Stimulated activated CD4-positive, alpha-beta T cell treated with anti-CD3 and anti-CD28 coated beads, Interleukin-2, amount 100 ng/mL, for 48 hours (primary cell): ENCODE results near the gene LELP1.

ENCODE experiments used
- DNase-seq, 2 donors: peaks; one replicate each; pipeline ENCODE4 v3.0.0-alpha.2; 2020

Gene LELP1

GRCh38 chr1:153229076-153229829 is 26.0 kb downstream of the LELP1 start:
- peak; percentile 7 to 16 for DNase-seq

GRCh38 chr1:153231363-153231762 is 28.1 kb downstream of the LELP1 start:
- DNase-seq: no peak

DNA sequence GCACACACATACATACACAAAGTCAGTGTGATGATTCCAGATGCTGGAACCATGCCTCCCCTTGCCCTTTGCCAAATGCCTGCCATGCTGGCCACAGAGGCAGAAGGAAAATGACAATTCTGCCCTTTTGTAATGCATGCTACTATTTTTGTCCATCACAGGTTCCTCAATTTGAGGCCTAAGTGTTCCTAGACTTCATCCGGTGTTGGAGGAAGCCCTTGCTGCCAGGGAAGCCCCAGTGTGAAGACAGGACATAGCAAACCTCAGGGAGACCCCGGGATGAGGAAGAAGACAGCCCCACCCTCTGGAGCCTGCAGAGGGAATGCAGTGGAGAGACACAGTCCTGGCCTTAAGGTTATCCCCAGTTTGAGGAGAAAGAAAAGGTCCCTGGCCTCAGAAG is 28.6 kb downstream of the LELP1 start:
- DNase-seq: no peak

DNA sequence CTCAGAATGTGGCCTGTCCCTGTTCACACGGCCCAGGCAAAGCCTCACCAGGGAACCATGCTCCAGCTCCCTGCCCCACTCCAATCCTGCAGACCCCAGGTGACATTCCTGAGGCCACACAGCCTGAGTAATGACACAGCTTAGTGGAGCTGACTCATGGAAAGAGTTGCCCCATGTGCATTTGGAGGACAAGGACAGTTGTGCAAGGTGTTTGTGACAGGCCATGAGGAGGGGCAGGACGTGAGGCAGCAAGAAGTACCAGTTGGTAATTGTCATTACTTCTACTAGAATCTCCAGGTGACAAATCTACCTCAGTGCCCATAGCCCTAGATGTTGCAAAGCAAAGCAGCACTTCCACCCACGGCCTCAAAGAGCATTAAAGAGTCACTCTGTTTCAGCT is 29.3 kb downstream of the LELP1 start:
- DNase-seq: no peak

DNA sequence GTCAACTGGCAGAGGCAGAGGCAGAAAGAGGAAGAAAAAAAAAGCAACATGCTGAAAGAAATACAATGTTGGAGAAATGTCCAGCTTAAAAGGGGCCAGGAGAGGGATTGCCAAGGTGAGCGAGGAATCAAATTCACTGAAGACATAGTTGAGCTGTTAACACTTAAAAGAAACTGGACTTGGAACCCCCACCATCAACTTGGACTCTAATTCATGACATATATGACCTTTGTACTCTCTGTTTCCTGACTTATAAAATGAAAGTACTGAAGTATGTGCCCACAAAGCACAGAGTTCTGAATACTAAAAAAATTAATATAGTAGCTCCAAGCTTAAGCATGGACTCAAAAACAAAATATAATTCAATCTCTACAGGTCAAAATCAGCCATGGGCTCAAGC is 30.2 kb downstream of the LELP1 start:
- no peak for DNase-seq

DNA sequence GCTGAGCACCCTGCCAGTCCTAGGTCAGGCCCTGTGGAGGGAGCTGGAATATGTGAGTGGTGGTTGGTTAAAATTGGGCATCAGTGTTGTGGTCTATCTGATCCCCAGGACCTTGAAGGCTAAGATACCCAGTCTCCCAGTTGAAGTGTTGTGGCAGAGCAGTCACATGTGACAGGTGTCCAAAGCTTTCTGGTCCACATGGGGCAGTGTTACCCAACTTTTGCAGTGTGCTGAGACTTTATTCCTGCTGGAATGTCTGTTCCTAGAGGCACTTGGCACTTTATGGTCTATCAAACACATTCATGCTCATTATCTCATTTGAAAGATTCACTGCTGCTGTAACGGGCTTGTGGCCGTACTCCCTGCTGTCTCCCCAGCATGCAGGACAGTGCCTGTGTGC is 35.3 kb downstream of the LELP1 start:
- DNase-seq: no peak

DNA sequence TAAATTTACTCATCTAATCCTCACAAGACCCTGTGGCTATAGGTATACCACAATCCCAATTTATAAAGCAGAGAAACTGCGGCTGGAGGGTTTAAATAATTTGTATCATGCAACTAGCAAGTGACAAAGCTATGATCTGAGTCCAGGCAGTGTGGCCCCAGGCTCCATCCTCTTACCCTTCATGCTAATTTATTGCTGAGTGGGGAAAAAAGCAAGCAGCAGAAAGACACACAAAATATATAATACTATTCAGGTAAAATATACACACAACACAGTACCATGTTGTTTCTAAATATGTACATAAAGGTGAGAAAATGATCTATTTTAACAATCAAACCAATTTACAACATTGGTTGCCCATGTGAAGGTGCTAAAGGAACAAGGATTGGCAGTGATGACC is 38.9 kb downstream of the LELP1 start:
- no peak for DNase-seq

DNA sequence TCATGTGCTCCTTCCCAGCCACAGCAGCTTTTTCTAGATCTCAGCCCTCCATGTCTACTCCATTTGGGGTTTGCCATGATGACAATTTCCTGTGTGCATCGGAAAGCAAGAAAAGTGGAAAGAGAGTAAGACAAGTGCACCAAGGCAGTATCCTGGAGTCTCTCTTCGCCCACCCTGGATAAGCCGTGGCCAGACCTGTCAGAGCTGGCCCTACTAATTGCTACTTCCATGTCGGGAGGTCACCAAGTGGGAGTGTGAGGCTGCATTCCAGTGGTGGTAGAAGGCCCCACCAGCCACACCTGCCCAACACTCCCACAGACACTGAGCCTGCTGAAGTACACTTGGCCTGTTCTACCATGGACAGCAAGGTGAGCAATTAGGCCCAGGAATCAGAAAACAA is 42.2 kb downstream of the LELP1 start:
- no peak for DNase-seq

DNA sequence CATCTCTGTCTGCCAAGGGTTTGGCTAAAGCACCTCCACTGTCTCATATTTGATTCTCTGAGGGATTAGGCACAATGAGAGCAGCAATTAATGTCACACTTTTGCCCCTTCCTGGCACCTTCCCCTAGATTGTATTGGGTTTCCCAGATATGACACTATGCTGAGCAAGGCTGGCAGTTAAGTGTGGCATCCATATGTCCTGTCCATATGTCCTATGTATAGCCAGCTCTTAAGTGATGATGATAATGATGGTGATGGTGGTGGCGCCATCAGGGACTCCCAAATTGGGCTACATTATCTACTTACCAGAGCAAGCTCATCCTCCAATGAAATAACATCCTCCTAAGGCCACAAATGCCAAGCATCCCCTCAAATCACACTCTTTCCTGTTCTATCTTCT is 42.8 kb downstream of the LELP1 start:
- no peak for DNase-seq

DNA sequence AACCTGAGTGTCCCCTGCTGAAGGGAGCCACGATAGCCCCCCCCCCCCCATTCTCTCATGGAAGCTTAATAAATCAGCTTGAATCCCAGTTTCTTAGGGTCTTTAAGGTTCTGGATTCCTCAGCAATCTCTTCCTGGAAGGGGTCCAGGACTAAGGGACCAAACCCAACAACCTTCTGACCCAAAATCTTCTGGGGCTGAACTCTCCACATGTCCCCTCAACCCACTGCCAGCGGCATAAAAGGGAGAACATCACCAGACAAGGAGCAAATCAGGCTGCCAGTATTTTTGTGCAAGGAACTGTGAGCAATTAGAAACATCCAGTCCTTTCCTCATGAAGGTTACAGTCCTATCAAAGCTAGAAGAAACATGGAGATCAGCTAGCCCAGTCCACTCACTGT is 43.6 kb downstream of the LELP1 start:
- DNase-seq: no peak

DNA sequence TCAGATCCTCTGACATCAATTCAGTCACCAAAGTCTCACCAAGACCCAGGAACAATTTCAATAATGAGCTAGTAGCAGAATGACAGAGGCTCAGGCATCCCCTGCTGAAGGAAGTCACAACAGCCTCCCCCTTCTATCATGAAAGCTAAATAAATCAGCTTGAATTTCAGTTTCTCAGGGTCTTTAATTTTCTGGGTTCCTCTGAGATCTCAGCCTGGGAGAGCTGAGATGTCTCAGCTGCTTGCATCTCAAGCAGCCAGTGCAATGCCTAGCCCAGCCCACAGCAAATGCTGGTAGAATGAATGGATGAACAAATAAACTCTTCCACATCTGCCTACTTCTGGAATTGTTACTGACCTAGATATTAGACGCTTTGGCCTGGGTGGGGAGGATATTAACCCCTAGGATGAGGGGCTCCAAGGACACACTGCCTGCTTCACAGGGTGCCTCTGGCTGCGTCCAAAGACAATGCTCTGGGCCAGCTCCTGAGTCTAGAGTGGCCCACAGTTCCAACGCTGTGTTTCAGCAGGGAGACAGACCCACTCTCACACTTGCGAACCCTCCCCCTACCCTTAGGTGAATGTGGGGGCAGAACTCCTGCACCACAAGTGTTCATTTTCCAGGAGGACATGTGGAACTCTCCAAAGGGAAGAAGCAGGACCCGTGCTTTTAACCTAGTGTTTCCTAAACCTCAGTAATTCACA is 45.1 kb downstream of the LELP1 start:
- DNase-seq: no peak

DNA sequence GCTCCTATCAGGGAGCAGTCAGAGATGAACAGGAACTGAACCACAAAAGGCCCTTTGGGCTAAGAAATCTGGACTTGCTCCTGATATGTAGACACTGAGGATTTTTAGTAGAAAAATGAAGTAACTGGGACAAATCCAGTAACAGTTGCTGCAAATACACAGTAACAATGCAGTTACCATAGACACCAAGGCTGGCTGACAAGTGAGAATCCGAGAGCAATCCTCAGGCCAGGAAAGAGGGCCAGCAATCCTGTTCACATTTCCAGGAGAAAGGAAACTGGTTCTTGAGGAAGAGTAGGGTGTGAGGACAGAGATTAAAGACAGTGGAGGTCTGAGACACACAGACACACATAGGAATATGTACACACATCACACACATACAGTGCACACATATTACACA is 46.9 kb downstream of the LELP1 start:
- no peak for DNase-seq

DNA sequence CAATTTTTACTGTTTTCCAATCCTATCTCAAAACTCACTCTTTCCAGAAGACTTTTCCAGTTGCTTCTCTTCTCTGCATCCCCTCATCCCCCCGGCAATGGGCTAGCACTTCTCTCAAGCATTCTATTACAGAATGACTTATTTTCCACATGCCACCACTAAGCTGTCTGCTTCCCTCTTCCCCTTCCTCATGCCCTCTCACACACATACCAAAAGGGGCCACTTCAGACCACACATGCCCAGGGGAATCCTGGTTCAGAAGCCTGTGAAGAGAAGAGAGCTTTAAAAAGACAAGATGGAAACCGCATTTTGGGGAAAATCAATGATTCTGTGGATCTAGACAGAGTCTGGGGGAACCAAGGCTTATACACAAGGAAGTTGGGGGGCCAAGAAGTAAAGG is 47.9 kb downstream of the LELP1 start:
- DNase-seq: no peak

DNA sequence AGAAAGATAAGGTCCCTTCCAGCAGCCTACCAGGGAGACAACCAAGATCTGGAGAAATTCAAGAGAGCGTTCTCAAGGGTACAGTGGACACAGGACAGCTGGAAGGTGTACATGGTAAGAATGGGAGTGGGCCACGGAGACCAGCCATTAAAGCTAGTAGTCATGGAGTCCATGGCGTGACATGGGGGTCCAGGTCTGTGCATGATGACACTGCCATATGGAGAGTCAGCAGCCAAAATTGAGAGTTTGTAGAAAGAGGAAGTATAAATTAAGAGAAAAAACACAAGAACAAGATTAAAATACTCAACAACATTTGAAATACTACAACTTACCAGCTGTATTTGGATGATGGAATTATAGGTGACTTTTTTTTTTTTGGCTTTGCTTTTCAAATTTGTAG is 48.3 kb downstream of the LELP1 start:
- no peak for DNase-seq

DNA sequence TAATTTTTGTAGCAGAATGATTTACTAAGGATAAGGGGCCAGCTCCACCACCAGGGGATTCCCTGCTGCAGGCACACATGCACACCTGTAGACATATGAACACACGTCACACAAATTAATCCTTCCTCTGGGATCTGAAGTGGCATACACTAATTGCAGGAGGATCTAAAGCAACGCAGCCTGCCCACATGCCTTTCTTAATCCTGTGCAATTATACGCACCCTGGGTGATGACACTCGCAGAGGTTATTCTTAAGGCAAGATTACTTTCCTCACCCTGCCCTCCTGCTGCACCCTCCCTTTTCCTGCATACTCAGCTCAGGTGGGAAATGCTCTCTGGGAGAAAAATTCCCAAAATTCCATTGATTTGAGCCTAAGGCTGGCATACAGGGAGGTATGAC is 48.8 kb downstream of the LELP1 start:
- no peak for DNase-seq

- no peak for DNase-seq
These were observed 49.8 kb downstream of the LELP1 start for GRCh38 chr1:153253076-153253475.

DNA sequence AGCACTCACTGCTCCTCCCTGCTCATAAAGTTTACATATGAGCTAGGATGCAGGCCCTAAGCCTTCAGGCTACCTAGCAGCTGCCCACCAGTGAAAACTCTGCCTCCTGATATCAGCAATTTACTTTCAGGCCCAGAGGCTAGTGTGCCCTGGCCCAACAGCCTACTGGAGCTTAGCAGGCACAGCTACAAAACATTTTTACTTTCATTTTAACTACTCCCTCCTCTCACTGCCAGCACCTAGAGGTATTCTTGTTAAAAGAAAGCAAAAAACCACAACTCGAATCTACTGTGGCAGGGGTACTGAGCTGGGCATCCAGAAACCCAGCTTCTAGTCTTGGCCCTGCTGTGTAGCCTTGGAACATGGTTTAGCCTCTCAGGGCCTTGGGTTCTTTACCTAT is 50.5 kb downstream of the LELP1 start:
- DNase-seq: no peak
